ENCODE data around the gene RAP1GDS1. TPM values are rescaled to one million over a fixed set of nuclear protein-coding genes. Genes with fewer than 3 reads are reported as not detected.

Gene RAP1GDS1
- total and polyA plus RNA-seq, 2 of the 4 experiments (the other 2 are of a cell fraction) = 29.0 to 85.1 TPM

DNA sequence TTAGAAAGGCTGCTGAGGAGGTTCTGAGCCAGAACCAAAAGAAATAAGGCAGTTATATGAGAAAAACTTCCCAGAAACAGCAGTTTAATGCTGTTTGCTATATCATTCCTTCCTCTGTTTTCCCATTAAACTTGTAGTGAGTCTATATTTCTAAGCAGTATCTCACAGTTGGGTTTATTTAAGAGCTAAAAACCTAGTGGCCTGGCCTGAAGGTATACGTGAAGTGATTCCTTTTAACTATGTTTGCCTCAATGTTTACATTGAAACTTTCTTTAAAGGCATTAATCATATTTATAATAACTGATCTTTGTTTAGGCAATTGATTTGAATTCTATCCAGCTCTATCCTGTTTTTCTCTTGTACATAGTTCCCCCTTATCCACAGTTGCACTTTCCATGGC, 19.1 kb upstream of the RAP1GDS1 start:
- no peaks in the 10 kb centered on the region for H3K36me3 ChIP-seq (ENCODE audit: control insufficient read depth, insufficient read depth, low read length)
- intact Hi-C loops (cut with micrococcal nuclease) (no loop called here), dilution Hi-C loops (cut with HindIII; ENCODE audit: low sequenced_read_pairs, unreplicated experiment) (no loop called here), in situ Hi-C loops (cut with MboI; ENCODE audit: low sequenced_read_pairs) (no loop called here)
- no peak overlapping the region for H3K18ac ChIP-seq (ENCODE audit: low read depth, low read length)
- no peak overlapping the region for H3K56ac ChIP-seq (ENCODE audit: extremely low read depth, insufficient read depth, low read length)
- no peak for ATAC-seq (ENCODE audit: low read depth)
- H2BK5ac ChIP-seq (ENCODE audit: low read depth, low read length, poor library complexity, severe bottlenecking) = no peak overlapping the region
- H2AK5ac ChIP-seq (ENCODE audit: low read depth, low read length) = no peak overlapping the region
- no peak overlapping the region for H2AFZ ChIP-seq (replicated peaks; ENCODE audit: low read length, poor library complexity)
- no peak overlapping the region for H2AK9ac ChIP-seq (replicated peaks; ENCODE audit: low read depth, low read length, poor library complexity)
- H2BK15ac ChIP-seq (ENCODE audit: low read depth, low read length) = no peak overlapping the region
- H3K4ac ChIP-seq (ENCODE audit: low read depth, low read length) = no peak overlapping the region
- BruUV-seq (replicated peaks) = no TSS peak
- H3K4me1 ChIP-seq (ENCODE audit: control insufficient read depth, insufficient read depth, low read length) = no peaks in the 10 kb centered on the region
- H4K8ac ChIP-seq (ENCODE audit: low read depth in 2 of 2, low read length in 2 of 2) = no peak overlapping the region
- H4K20me1 ChIP-seq (ENCODE audit: insufficient read depth, low read length) = no peaks in the 10 kb centered on the region
- peaks cover 6% of the 10 kb centered on the region; the same call in 1 of the 2 replicates for H3K27me3 ChIP-seq (ENCODE audit: control insufficient read depth, insufficient read depth, low read length)
- no peak overlapping the region for H3K23ac ChIP-seq (ENCODE audit: low read depth, low read length)
- no peak overlapping the region for H2BK120ac ChIP-seq (ENCODE audit: low read depth, low read length)
- no peaks in the 10 kb centered on the region for H3K79me1 ChIP-seq (ENCODE audit: low read depth in 1 of 2, low read length in 2 of 2)
- H4K91ac ChIP-seq (ENCODE audit: insufficient read depth, low read depth, low read length) = no peak overlapping the region
- no peak overlapping the region for H3K14ac ChIP-seq (replicated peaks; ENCODE audit: low read depth, low read length)
- H3K4me3 ChIP-seq (ENCODE audit: insufficient read depth, low read depth, low read length) = no peak overlapping the region
- H4K5ac ChIP-seq (ENCODE audit: low read depth, low read length) = no peak overlapping the region
- H3K9ac ChIP-seq (ENCODE audit: low read depth, low read length) = no peak overlapping the region
- POLR2A ChIA-PET (ENCODE audit: unreplicated experiment) = no interaction called here
- no CpG with 5 or more reads among the region's 1 CpG for WGBS, 2 experiments (ENCODE audit: extremely low coverage in 2 of 2, insufficient read length in 1 of 2)
- CTCF ChIA-PET = no interaction called here
- TF ChIP-seq SMC3 (IDR thresholded peaks at IDR 0.05; ENCODE audit: low read depth, low read length) (no peak), NFE2L2 (IDR thresholded peaks at IDR 0.05; ENCODE audit: low read depth, low read length) (no peak), MXI1 (IDR thresholded peaks at IDR 0.05; ENCODE audit: borderline replicate concordance, low read depth, low read length) (no peak), RCOR1 (IDR thresholded peaks at IDR 0.05; ENCODE audit: insufficient replicate concordance, low read length) (no peak)
- H2BK20ac ChIP-seq (ENCODE audit: low read depth, low read length) = no peak overlapping the region
- no peaks in the 10 kb centered on the region for H3K9me3 ChIP-seq (ENCODE audit: control insufficient read depth, insufficient read depth, low read length)
- H3K9me1 ChIP-seq (ENCODE audit: insufficient read depth, low read length) = no peaks in the 10 kb centered on the region
- DNase-seq = no peak
- H3K27ac ChIP-seq (ENCODE audit: insufficient read depth, low read length) = no peak overlapping the region
- no peak overlapping the region for H3K4me2 ChIP-seq (ENCODE audit: low read depth, low read length)

Measured in IMR-90 (cell line).